ENCODE results near the gene MPO. TPM values are rescaled to one million over a fixed set of nuclear protein-coding genes. Genes with fewer than 3 reads are reported as not detected.

The MPO gene
- total RNA-seq, 1 donor from 2014 or later = not detected

DNA sequence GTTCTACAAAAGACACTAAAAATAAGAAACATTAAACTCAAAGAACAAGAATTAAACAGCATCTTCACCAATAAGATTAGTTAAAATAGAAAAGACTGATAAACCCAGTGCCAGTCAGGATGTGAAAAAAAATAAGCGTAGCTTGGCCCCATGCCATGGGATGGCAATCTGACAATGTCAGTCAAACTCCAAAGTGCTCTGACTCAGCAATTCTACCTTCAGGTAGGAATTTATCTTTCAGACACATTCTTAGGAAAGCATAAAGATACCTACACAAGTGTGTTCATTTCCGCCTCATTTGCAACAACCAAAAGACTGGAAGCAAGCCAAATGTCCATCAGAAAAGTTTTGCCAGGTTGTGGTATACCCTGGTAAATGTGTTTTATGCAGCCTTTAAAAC is 9.1 kb upstream of the MPO start:
- no peak overlapping the region for H3K27ac Mint-ChIP-seq
- DNase-seq (ENCODE audit: low spot score) = no peak
- no peaks in the 10 kb centered on the region for H3K36me3 Mint-ChIP-seq (ENCODE audit: low read depth)
- H3K9me3 Mint-ChIP-seq = no peaks in the 10 kb centered on the region
- no peaks in the 10 kb centered on the region for H3K4me1 Mint-ChIP-seq (ENCODE audit: low read depth)
- intact Hi-C loops (cut with micrococcal nuclease) = no loop called here
- H3K4me3 Mint-ChIP-seq = no peak overlapping the region
- peaks cover 43% of the 10 kb centered on the region for H3K27me3 Mint-ChIP-seq (ENCODE audit: insufficient read depth)

- H3K27ac Mint-ChIP-seq = no peak overlapping the region
- H3K9me3 Mint-ChIP-seq = no peaks in the 10 kb centered on the region
- H3K36me3 Mint-ChIP-seq (ENCODE audit: low read depth) = no peaks in the 10 kb centered on the region
- no peak overlapping the region for H3K4me3 Mint-ChIP-seq
- no peak for DNase-seq (ENCODE audit: low spot score)
- no peaks in the 10 kb centered on the region for H3K4me1 Mint-ChIP-seq (ENCODE audit: low read depth)
- intact Hi-C loops (cut with micrococcal nuclease) = no loop called here
- H3K27me3 Mint-ChIP-seq (ENCODE audit: insufficient read depth) = peaks cover 32% of the 10 kb centered on the region
These were observed 4.7 kb upstream of the MPO start for GRCh38 chr17:58285422-58285810.

GRCh38 chr17:58284613-58285421 is 4.1 kb upstream of the MPO start:
- intact Hi-C loops (cut with micrococcal nuclease) = no loop called here
- H3K27ac Mint-ChIP-seq = no peak overlapping the region
- H3K9me3 Mint-ChIP-seq = no peaks in the 10 kb centered on the region
- no peaks in the 10 kb centered on the region for H3K36me3 Mint-ChIP-seq (ENCODE audit: low read depth)
- no peak overlapping the region for H3K4me3 Mint-ChIP-seq
- peaks cover 2% of the 10 kb centered on the region for H3K4me1 Mint-ChIP-seq (ENCODE audit: low read depth)
- no peak for DNase-seq (ENCODE audit: low spot score)
- H3K27me3 Mint-ChIP-seq (ENCODE audit: insufficient read depth) = peaks cover 31% of the 10 kb centered on the region

- Mint-ChIP-seq H3K4me1 (ENCODE audit: low read depth) (peaks cover 4% of the 10 kb centered on the region), H3K27me3 (ENCODE audit: insufficient read depth) (peaks cover 31% of the 10 kb centered on the region), H3K36me3 (ENCODE audit: low read depth) (no peaks in the 10 kb centered on the region), H3K4me3 (no peak overlapping the region), H3K9me3 (no peaks in the 10 kb centered on the region), H3K27ac (no peak overlapping the region)
- no peak for DNase-seq (ENCODE audit: low spot score)
- intact Hi-C loops (cut with micrococcal nuclease) = no loop called here
These were observed 3.2 kb upstream of the MPO start for GRCh38 chr17:58283674-58284612.

DNA sequence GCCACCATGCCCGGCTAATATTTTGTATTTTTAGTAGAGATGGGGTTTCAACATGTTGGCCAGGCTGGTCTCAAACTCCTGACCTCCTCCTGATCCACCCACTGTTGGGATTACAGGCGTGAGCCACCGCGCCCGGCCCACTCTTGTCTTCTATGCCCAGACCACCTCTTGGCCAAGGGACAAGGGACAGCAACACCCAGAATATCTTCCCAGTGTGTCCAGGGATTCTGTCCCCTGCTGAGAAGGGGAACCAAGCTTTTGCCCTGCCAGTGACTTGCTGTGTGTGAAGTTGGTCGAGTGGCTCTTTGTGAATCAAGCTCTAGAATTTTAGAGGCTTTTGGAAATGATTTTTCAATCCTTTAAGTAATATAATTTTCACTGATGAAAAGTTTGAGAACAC is 1.7 kb upstream of the MPO start:
- Mint-ChIP-seq H3K27ac (no peak overlapping the region), H3K36me3 (ENCODE audit: low read depth) (no peaks in the 10 kb centered on the region), H3K4me3 (no peak overlapping the region), H3K27me3 (ENCODE audit: insufficient read depth) (peaks cover 30% of the 10 kb centered on the region), H3K9me3 (no peaks in the 10 kb centered on the region), H3K4me1 (ENCODE audit: low read depth) (peaks cover 4% of the 10 kb centered on the region)
- DNase-seq (ENCODE audit: low spot score) = no peak
- intact Hi-C loops (cut with micrococcal nuclease) = no loop called here

GRCh38 chr17:58281511-58282011 is 826 bp upstream of the MPO start:
- intact Hi-C loops (cut with micrococcal nuclease) = no loop called here
- Mint-ChIP-seq H3K27ac (no peak overlapping the region), H3K4me3 (no peak overlapping the region), H3K4me1 (ENCODE audit: low read depth) (peaks cover 4% of the 10 kb centered on the region), H3K36me3 (ENCODE audit: low read depth) (no peaks in the 10 kb centered on the region), H3K9me3 (no peaks in the 10 kb centered on the region), H3K27me3 (ENCODE audit: insufficient read depth) (peaks cover 29% of the 10 kb centered on the region)
- DNase-seq (ENCODE audit: low spot score) = no peak

- no peaks in the 10 kb centered on the region for H3K36me3 Mint-ChIP-seq (ENCODE audit: low read depth)
- H3K27me3 Mint-ChIP-seq (ENCODE audit: insufficient read depth) = peaks cover 29% of the 10 kb centered on the region
- H3K4me3 Mint-ChIP-seq = no peak overlapping the region
- intact Hi-C loops (cut with micrococcal nuclease) = no loop called here
- no peak overlapping the region for H3K27ac Mint-ChIP-seq
- peaks cover 4% of the 10 kb centered on the region for H3K4me1 Mint-ChIP-seq (ENCODE audit: low read depth)
- no peak for DNase-seq (ENCODE audit: low spot score)
- H3K9me3 Mint-ChIP-seq = no peaks in the 10 kb centered on the region
These were observed 827 bp downstream of the MPO start for GRCh38 chr17:58279736-58280479.

DNA sequence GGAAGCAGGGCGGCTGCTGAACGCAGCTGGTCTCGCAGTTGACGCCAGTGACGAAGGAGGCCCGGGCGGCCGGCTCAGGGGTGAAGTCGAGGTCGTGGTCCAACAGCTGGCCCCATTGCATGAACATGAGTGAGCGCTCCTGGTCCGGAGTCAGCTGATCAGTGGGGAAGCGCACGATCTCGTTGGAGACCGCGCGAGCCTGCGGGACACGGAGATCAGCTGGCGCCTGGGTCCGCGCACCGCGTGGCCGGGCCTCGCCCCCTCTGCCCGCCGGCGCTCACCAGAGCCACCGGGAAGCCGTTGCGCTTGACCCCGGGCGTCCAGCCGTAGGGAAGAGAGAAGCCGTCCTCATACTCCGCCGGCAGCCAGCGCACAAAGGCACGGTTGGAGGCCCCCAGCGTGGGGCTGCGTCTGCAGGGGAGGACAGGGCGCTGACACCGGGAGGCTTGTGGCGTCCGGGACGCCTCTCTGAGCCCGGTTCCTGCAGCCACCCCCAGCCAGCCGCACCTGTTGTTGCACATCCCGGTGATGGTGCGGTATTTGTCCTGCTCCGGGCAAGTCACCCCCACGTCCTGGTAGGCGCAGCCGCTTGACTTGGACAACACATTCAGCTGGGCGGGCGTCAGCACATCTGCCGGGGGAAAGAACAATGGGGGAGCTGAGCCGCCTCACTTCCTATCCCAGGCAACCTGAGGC is 1.6 kb downstream of the MPO start:
- no peaks in the 10 kb centered on the region for H3K36me3 Mint-ChIP-seq (ENCODE audit: low read depth)
- H3K4me3 Mint-ChIP-seq = no peak overlapping the region
- H3K27me3 Mint-ChIP-seq (ENCODE audit: insufficient read depth) = peaks cover 30% of the 10 kb centered on the region
- intact Hi-C loops (cut with micrococcal nuclease) = no loop called here
- no peak for DNase-seq (ENCODE audit: low spot score)
- H3K27ac Mint-ChIP-seq = no peak overlapping the region
- H3K9me3 Mint-ChIP-seq = no peaks in the 10 kb centered on the region
- peaks cover 4% of the 10 kb centered on the region for H3K4me1 Mint-ChIP-seq (ENCODE audit: low read depth)

GRCh38 chr17:58278661-58279015 is 2.1 kb downstream of the MPO start:
- peaks cover 4% of the 10 kb centered on the region for H3K4me1 Mint-ChIP-seq (ENCODE audit: low read depth)
- intact Hi-C loops (cut with micrococcal nuclease) = no loop called here
- H3K36me3 Mint-ChIP-seq (ENCODE audit: low read depth) = no peaks in the 10 kb centered on the region
- DNase-seq (ENCODE audit: low spot score) = no peak
- no peak overlapping the region for H3K4me3 Mint-ChIP-seq
- peaks cover 30% of the 10 kb centered on the region for H3K27me3 Mint-ChIP-seq (ENCODE audit: insufficient read depth)
- no peak overlapping the region for H3K27ac Mint-ChIP-seq
- no peaks in the 10 kb centered on the region for H3K9me3 Mint-ChIP-seq

DNA sequence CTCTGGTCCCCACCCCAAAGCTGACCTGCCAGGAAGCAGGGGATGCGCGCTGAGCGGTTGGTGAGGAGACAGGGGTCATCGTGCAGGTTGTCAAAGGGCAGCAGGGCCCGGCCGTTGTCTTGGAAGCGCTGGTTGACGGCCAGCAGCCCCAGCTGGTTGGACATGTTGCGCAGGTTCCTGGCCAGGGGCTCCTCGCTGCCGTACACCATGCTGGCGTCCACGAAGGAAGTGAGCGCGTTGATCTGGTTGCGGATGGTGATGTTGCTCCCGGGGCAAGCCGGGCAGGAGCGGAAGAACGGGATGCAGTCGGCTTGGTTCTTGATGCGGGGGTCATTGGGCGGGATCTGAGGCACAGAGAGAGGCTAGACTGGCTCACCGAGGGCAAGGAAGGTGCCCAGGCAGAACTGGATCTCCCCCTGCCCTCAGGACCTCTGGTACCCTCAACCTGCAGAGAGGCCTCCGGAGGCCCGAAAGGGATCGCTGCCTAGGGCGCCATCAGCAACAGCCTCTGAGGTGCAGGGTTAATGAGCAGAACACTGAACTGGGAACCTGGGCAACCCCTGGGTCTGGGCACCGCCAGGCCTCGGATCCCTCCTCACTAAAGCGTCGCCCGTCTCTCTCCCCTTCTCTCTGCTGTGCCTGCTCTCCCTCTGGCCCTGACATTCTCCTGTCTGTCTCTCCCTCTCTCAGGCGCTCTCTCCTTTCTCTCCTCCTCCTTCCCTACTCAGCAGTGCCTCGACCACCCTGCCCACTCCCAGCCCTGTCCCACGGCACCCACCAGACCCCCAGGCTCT is 2.7 kb downstream of the MPO start:
- Mint-ChIP-seq H3K9me3 (no peaks in the 10 kb centered on the region), H3K4me3 (no peak overlapping the region), H3K4me1 (ENCODE audit: low read depth) (peaks cover 4% of the 10 kb centered on the region), H3K36me3 (ENCODE audit: low read depth) (no peaks in the 10 kb centered on the region), H3K27me3 (ENCODE audit: insufficient read depth) (peaks cover 24% of the 10 kb centered on the region), H3K27ac (no peak overlapping the region)
- no peak for DNase-seq (ENCODE audit: low spot score)
- intact Hi-C loops (cut with micrococcal nuclease) = loop anchor here (1.0 kb wide), 1 partner anchor 169 kb away; no protein-coding TSS in a partner anchor

DNA sequence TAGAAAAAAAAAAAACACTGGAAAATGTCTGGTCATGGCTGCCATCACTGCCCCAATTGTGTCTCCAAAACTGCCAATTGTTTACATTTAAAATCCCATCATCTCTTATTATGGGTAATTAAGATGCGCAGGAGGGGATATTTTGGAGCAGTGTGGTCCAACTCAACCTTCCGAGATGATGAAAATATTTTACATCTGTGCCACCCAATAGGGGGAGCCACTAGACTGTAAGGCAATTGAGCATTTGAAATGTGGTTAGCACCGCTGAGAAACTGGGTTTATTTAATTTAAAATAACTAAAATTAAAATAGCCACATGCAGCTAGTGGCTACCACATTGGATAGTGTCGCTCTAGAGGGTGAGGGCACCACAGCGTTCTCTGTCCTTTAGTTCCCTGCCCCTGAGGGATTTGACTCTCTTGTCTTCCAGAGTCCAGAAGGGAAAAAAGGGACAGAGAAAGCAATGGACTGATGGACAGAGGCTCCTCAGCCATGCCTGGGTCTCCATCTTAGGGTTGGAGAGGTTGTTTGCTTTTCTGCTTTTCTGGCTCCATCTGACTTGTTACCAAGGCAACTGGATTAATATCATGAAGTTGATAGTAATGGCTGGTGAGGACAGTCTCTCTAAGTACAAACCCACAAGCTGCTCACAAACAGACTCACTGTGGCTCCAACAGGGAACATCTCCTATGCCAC is 3.5 kb downstream of the MPO start:
- Mint-ChIP-seq H3K27me3 (ENCODE audit: insufficient read depth) (peaks cover 22% of the 10 kb centered on the region), H3K36me3 (ENCODE audit: low read depth) (no peaks in the 10 kb centered on the region), H3K27ac (no peak overlapping the region), H3K9me3 (no peaks in the 10 kb centered on the region), H3K4me3 (no peak overlapping the region), H3K4me1 (ENCODE audit: low read depth) (peaks cover 4% of the 10 kb centered on the region)
- DNase-seq (ENCODE audit: low spot score) = no peak
- intact Hi-C loops (cut with micrococcal nuclease) = loop anchor here (1.0 kb wide), 1 partner anchor 170 kb away; no protein-coding TSS in a partner anchor
